ENCODE data around the gene CPT1C. TPM values are rescaled to one million over a fixed set of nuclear protein-coding genes. Genes with fewer than 3 reads are reported as not detected.

The CPT1C gene
- polyA plus RNA-seq, 1 donor (not counting 4 experiments of a cell fraction or from before 2014, with no cell fraction given) = 0.41 TPM

DNA sequence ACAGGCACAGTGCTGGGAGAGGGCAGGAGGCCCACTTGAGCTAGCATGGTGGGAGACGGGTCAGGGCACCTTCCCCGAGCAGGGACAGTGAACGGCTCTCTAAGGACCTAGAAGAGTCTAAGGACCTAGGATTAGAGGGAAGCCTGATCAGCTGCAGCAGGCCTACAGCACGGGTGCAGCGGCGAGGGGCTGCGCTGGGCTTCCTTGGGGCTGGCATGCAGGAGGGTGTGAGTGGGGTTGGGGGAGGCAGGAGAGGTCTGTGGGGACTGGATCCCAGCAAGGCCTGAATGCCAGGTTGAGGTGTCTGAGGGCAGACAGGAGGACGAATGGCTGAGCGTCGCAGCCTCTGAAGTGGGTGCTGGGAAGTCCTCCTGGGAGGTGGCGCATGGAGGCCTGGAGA, 45.3 kb upstream of the CPT1C start:
- Histone ChIP-seq H3K27ac (ENCODE audit: control insufficient read depth, insufficient read depth, low read length) (no peak overlapping the region), H3K4me1 (ENCODE audit: control insufficient read depth, extremely low read depth, insufficient read depth, low read length) (peaks cover 17% of the 10 kb centered on the region), H2AFZ (ENCODE audit: control insufficient read depth, low read length) (no peak overlapping the region), H3K9me3 (ENCODE audit: control insufficient read depth, low read depth, low read length) (no peaks in the 10 kb centered on the region), H3K9ac (ENCODE audit: control insufficient read depth, extremely low read depth, insufficient read depth, low read length) (no peak overlapping the region), H3K4me2 (ENCODE audit: control insufficient read depth, extremely low read depth, insufficient read depth, low read depth, low read length) (no peak overlapping the region), H4K20me1 (ENCODE audit: control insufficient read depth, extremely low read depth, insufficient read depth, low read length) (peaks cover 6% of the 10 kb centered on the region), H3K4me3 (ENCODE audit: control insufficient read depth in 2 of 3, extremely low read depth in 1 of 3, insufficient read depth in 2 of 3, low read depth in 1 of 3, low read length in 3 of 3) (no peak overlapping the region), H3K27me3 (ENCODE audit: control insufficient read depth, extremely low read depth, insufficient read depth, low read length) (no peaks in the 10 kb centered on the region), H3K9me1 (ENCODE audit: control insufficient read depth, extremely low read depth, insufficient read depth, low read length) (no peaks in the 10 kb centered on the region), H3K36me3 (ENCODE audit: control insufficient read depth in 2 of 2, extremely low read depth in 1 of 2, insufficient read depth in 2 of 2, low read length in 2 of 2) (peaks cover 27 to 28% of the 10 kb centered on the region in 2 experiments), H3K79me2 (ENCODE audit: control insufficient read depth, insufficient read depth, low read length) (peaks cover 72% of the 10 kb centered on the region)
- FAIRE-seq (no peak), DNase-seq (ENCODE audit: low read depth, low spot score) (no peak)
- dilution Hi-C loops (cut with MboI; ENCODE audit: extremely low pct_ligation_motif_present, low sequenced_read_pairs) = no loop called here
- TF ChIP-seq EZH2 (IDR thresholded peaks at IDR 0.05; ENCODE audit: low read length) = no peak
- TF ChIP-seq, protein P1, sequence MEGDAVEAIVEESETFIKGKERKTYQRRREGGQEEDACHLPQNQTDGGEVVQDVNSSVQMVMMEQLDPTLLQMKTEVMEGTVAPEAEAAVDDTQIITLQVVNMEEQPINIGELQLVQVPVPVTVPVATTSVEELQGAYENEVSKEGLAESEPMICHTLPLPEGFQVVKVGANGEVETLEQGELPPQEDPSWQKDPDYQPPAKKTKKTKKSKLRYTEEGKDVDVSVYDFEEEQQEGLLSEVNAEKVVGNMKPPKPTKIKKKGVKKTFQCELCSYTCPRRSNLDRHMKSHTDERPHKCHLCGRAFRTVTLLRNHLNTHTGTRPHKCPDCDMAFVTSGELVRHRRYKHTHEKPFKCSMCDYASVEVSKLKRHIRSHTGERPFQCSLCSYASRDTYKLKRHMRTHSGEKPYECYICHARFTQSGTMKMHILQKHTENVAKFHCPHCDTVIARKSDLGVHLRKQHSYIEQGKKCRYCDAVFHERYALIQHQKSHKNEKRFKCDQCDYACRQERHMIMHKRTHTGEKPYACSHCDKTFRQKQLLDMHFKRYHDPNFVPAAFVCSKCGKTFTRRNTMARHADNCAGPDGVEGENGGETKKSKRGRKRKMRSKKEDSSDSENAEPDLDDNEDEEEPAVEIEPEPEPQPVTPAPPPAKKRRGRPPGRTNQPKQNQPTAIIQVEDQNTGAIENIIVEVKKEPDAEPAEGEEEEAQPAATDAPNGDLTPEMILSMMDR (optimal IDR thresholded peaks at IDR 0.05 in 1 of 3, IDR thresholded peaks at IDR 0.05 in 1 of 3, conservative IDR thresholded peaks at IDR 0.05 in 1 of 3; ENCODE audit: extremely low read depth in 1 of 3, insufficient read depth in 2 of 3, low read length in 3 of 3) = no peak

DNA sequence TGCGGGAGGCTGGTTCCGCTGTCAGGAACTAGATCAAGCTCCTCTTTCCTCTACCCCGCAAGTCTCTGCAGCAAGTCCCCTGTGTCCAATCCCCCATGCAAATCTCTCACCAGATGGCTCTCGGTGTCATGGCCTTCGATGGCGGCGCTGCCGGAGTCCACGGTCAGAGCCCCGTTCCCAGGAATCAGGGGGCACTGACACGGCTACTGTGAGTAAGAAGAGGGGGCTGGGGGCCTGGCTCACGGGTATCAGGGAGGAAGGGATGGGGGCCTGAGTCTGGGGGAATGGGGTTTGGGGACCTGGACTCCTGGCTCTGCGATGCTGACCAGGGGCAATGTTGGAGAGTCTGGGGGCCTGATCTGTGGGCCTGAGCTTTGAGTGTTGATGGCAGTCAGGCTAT, 44.9 kb upstream of the CPT1C start:
- Histone ChIP-seq H3K27ac (ENCODE audit: control insufficient read depth, insufficient read depth, low read length) (no peak overlapping the region), H4K20me1 (ENCODE audit: control insufficient read depth, extremely low read depth, insufficient read depth, low read length) (peaks cover 6% of the 10 kb centered on the region), H3K4me1 (ENCODE audit: control insufficient read depth, extremely low read depth, insufficient read depth, low read length) (peaks cover 15% of the 10 kb centered on the region), H3K9me3 (ENCODE audit: control insufficient read depth, low read depth, low read length) (no peaks in the 10 kb centered on the region), H3K4me2 (ENCODE audit: control insufficient read depth, extremely low read depth, insufficient read depth, low read depth, low read length) (no peak overlapping the region), H3K4me3 (ENCODE audit: control insufficient read depth in 2 of 3, extremely low read depth in 1 of 3, insufficient read depth in 2 of 3, low read depth in 1 of 3, low read length in 3 of 3) (no peak overlapping the region), H3K79me2 (ENCODE audit: control insufficient read depth, insufficient read depth, low read length) (peaks cover 73% of the 10 kb centered on the region), H3K9me1 (ENCODE audit: control insufficient read depth, extremely low read depth, insufficient read depth, low read length) (no peaks in the 10 kb centered on the region), H2AFZ (ENCODE audit: control insufficient read depth, low read length) (no peak overlapping the region), H3K27me3 (ENCODE audit: control insufficient read depth, extremely low read depth, insufficient read depth, low read length) (no peaks in the 10 kb centered on the region), H3K9ac (ENCODE audit: control insufficient read depth, extremely low read depth, insufficient read depth, low read length) (no peak overlapping the region), H3K36me3 (ENCODE audit: control insufficient read depth in 2 of 2, extremely low read depth in 1 of 2, insufficient read depth in 2 of 2, low read length in 2 of 2) (peaks cover 27 to 28% of the 10 kb centered on the region in 2 experiments)
- dilution Hi-C loops (cut with MboI; ENCODE audit: extremely low pct_ligation_motif_present, low sequenced_read_pairs) = no loop called here
- no peak for DNase-seq (ENCODE audit: low read depth, low spot score)
- no peak for TF ChIP-seq EZH2 (IDR thresholded peaks at IDR 0.05; ENCODE audit: low read length)
- TF ChIP-seq, protein P1 (optimal IDR thresholded peaks at IDR 0.05 in 1 of 3, IDR thresholded peaks at IDR 0.05 in 1 of 3, conservative IDR thresholded peaks at IDR 0.05 in 1 of 3; ENCODE audit: extremely low read depth in 1 of 3, insufficient read depth in 2 of 3, low read length in 3 of 3) = no peak
- no peak for FAIRE-seq

All from keratinocyte (primary cell).